Measurements from ENCODE around the gene FAM151A.
"Not testable (repeated sequence)": the region's sequence is repeated elsewhere in the genome, so short reads cannot be mapped to it uniquely, and the experiment has no call there.

The FAM151A gene

DNA sequence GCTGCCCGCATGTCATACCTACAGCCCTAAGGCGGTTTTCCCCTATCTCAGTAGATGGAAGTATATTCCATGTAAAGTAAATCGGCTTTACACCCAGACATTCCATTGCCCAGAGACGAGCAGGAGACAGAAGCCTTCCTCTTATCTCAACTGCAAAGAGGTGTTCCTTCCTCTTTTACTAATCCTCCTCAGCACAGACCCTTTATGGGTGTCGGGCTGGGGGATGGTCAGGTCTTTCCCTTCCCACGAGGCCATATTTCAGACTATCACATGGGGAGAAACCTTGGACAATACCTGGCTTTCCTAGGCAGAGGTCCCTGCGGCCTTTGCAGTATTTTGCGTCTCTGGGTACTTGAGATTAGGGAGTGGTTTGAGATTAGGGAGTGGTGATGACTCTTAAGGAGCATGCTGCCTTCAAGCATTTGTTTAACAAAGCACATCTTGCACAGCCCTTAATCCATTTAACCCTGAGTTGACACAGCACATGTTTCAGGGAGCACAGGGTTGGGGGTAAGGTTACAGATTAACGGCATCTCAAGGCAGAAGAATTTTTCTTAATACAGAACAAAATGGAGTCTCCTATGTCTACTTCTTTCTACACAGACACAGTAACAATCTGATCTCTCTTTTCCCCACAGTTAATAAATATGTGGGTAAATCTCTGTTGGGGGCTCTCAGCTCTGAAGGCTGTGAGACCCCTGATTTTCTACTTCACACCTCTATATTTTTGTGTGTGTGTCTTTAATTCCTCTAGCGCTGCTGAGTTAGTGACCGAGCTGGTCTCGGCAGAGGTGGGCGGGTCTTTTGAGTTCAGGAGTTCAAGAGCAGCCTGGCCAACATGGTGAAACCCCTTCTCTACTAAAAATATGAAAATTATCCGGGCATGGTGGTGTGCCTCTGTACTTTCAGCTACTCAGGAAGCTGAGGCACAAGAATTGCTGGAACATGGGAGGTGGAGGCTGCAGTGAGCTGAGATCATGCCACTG lies 13.4 kb upstream of the FAM151A start:
- not testable (repeated sequence) for DNase-seq

DNA sequence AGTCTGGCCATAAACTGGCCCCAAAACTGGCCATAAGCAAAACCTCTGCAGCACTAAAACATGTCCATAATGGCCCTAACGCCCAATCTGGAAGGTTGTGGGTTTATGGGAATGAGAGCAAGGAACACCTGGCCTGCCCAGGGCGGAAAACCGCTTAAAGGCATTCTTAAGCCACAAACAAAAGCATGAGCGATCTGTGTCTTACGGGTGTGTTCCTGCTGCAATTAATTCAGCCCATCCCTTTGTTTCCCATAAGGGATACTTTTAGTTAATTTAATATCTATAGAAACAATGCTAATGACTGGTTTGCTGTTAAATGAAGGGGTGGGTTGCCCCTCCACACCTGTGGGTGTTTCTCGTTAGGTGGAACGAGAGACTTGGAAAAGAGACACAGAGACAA lies 12.5 kb upstream of the FAM151A start:
- DNase-seq, result not testable (repeated sequence)

DNA sequence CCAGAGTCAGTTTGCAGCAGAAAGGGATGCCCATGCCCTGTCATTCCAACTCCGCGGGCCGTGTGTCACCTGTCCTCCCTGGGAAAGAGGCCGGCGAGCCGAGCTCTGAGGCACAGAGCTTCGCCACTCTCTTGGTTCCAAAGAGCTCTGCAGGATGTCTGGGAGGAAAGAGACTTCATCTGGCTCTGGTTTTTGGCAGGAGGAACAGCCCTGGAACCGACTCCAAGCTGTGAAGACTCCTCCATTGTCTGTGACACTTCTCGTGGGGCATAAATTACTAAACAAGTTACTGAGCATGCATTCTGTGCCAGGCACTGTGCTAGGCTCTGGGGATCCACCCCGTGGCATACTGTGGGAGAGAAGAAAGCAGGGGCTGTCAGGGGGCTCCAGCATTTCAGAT lies 3.9 kb upstream of the FAM151A start:
- DNase-seq, result no peak

GRCh38 chr1:54624466-54625464 lies 1.4 kb upstream of the FAM151A start:
- no peak for DNase-seq

DNA sequence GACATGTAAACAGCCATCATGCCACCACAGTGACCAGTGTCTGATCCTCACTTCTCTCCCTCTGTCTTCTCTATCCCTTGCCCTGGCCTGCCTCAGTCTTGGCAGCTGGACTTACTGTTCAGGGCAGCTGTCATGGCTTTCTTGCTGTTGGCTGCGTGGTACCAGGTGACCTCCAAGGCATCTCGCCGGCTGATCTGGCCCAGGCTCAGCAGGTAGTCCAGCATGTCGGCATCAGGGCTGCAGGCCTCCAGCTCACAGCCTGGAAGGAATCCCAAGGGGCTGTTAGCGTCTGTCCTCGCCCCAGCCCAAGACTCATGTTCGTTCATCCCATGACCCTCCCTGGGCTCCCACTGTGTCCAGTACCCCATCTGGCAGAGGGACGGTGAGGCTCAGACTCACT lies 3.6 kb downstream of the FAM151A start:
- DNase-seq, result no peak

DNA sequence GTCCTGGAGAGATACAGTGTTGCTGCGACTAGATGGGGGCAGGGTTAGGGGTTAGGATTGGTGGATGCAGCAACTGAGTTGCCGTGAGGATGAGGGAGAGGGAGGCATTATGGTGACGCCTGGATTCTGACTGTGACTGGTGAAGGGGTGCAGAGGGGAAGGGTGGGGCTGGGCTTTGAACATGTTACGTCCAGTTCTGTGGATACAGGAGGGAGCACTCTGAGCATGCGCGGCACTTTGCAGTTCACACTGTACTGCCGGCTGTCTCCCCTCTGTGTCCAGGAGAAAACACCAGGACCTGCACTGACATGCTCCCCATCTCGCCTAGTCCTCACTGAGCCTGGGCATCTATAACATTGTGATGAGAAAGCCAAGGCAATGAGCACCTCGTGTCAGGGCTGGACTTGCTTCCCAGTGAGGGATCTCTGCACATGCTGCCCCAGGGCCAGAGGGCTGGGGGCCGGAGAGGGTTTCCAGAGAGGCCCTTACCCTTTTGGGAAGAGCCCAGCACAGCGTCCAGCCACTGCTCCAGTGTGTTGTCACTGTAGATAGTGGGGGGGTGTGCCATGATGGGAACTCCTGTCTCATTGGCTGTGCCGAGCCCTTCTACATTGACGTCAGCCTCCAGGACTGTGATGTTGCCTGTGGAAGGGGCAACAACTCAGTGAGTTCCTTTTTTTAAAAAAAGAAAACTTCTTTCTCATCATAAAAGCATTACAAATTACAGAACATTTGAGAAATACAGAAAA lies 7.6 kb downstream of the FAM151A start:
- DNase-seq, result no peak

DNA sequence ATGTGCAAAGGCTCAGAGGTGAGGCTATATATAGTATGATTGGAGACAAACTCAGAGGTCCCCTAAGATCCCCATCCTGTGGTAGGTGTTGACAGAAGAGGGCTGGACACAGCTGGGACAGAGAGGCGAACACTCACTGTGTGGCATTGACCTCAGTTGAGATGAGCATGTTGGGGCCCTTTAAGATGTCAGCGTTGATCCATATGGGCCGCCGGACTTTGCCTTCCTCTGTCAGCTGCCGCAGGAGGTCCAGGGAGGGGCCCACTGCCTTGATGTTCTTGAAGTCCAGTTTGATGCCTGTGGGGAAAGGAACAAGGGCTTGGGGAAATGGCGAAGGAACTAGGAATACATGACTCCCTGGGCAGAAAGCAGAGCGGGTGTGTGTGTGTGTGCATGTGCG lies 8.8 kb downstream of the FAM151A start:
- DNase-seq, result no peak

- no peak for DNase-seq
Measured at GRCh38 chr1:54614024-54614423, 9.3 kb downstream of the FAM151A start.

- DNase-seq, result no peak
Measured at GRCh38 chr1:54611621-54612020, 11.7 kb downstream of the FAM151A start.

GRCh38 chr1:54610601-54611580 lies 12.4 kb downstream of the FAM151A start:
- DNase-seq, result no peak

DNA sequence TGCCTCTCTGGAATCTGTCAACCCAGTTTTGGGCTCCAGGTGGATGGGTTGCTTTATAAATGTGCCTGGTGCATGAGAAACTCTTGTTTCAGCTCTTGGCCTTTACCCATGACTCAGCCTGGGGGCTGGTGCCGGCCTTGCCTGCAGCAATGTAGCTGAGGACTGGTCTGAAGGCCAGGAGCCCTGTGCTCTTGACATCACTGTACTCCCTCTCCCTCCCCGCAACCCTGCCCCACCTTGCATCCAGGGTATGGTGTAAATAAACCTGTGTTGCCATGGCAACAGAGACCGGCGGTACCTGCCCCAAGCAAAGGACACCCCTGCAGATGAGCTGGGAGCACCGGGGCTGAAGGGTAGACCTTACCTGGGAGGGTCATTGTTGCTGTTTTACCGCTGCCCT lies 13.3 kb downstream of the FAM151A start:
- no peak for DNase-seq

GRCh38 chr1:54609301-54609921 lies 13.9 kb downstream of the FAM151A start:
- DNase-seq, result peak; percentile 75

DNA sequence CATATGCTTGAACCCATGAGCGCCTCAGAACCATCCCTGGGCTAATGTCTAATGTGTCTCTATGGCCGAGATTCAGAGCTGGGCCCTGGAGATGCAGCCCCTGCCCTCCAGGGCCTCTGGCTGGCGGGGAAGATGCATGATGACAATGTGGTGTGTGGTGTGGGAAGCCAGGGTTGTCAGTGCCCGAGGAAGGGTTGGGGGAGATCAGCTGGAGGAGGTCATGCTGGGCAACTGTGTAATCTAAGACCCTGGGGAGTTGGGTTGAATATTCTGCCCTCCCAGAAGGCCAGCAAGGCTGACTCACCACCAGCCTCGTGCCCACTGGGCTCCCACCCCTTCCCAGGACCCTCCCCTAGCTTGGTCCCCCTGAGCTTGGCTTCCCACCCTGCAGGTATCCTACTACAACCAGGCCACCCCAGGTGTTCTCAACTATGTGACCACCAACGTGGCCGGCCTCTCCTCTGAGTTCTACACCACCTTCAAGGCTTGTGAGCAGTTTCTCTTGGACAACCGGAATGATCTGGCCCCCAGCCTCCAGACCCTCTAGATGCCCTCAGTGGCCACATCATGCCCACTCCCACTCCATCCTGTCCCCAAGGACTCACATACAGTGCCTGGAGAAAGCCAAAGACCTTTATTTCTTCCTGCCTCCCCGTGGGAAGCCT lies 14.6 kb downstream of the FAM151A start:
- DNase-seq, result no peak

- no peak for DNase-seq
Measured at GRCh38 chr1:54607821-54608565, 15.3 kb downstream of the FAM151A start.

GRCh38 chr1:54606990-54607325 lies 16.4 kb downstream of the FAM151A start:
- no peak for DNase-seq

DNA sequence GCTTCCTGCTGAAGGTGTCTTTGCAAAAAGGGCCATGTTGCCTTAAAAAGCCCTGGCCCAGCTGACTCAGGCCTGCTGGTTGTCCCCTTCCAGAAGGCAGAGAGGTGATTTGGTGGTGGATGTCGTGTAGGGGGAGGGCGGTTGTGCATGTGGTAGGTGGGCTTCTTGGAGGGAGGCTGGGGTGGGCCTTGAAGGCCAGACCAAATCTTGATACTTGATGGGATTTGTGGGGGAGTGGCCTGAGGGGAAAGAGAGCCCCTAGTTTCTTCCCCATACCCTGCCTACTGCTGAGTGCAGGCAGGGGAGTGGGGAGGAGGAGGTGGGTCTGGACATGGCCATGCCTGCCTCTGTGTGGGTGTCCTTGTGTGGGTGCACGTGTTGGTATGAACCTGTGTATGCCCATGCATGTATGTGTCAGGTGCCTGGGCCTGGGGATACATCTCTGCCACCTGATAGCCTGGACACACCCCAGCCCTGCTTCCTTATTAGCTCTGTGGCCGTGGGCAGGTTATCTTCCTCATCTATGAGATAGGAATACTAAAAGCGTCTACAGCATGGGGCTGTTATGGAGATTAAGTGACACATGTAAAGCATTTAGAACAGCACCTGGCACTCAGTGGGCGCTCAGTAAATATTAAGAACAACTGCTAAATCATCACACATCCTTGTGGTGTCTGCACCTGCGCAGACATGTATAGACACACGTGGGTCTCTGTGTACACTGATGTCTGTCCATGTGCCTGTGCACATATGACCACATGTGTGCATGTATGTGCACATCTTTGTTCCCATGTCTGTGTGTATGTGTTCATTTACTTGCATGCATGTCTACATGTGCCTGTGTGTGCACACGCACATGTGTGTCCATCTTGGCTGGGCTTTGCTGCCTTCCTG lies 17.0 kb downstream of the FAM151A start:
- no peak for DNase-seq

GRCh38 chr1:54604572-54605370 lies 18.6 kb downstream of the FAM151A start:
- DNase-seq, result no peak

DNA sequence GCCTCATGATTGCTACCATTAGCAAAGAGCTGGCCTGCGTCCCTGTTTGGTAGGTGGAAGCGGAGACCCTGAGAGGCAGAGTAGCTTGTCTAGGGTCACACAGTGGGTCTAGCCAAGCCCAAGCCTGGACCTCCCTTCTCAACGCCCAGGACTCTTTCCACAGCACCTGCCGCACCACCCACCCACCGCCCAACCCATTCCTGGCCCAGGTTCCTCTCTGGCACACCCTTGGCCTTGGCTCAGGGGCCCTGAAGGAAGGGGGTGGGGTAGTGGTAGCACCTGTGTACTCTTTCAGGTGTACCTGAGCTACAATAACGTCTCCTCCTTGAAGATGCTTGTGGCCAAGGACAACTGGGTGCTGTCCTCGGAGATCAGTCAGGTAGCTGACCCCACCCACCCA lies 19.3 kb downstream of the FAM151A start:
- no peak for DNase-seq

Measured in right hindlimb (tissue), 1 donor.